ENCODE measurements around the gene CDK19. TPM values are rescaled to one million over a fixed set of nuclear protein-coding genes. Genes with fewer than 3 reads are reported as not detected.

Gene CDK19
- total and polyA plus RNA-seq, 12 donors, result 3.5 to 59.1 (median 7.9) TPM

DNA sequence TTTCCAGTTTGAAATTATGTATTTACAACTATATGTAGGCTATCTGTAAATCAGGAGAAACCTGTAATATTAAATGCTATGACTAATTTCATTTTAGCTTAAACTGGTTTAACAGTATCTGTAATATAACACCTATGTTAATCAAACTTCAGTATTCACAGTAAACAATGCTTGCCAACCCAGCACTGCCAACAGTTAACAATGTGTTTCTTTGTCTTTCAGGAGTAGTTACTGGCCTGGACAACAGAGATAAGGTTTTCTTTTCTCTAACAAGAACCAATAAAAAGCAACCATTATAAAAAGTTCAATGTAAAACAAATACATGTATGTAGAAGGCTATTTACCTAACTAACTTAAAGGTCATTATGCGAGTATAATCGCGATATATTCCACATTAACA is 158.8 kb downstream of the CDK19 start:
- H3K27ac ChIP-seq, result no peak overlapping the region
- H3K9me3 ChIP-seq (replicated peaks in 1 of 3), result no peaks in the 10 kb centered on the region
- H3K4me3 ChIP-seq, result no peak overlapping the region
- no peak for DNase-seq
- H3K36me3 ChIP-seq (replicated peaks in 1 of 2), result no peaks in the 10 kb centered on the region
- TF ChIP-seq, protein P1, sequence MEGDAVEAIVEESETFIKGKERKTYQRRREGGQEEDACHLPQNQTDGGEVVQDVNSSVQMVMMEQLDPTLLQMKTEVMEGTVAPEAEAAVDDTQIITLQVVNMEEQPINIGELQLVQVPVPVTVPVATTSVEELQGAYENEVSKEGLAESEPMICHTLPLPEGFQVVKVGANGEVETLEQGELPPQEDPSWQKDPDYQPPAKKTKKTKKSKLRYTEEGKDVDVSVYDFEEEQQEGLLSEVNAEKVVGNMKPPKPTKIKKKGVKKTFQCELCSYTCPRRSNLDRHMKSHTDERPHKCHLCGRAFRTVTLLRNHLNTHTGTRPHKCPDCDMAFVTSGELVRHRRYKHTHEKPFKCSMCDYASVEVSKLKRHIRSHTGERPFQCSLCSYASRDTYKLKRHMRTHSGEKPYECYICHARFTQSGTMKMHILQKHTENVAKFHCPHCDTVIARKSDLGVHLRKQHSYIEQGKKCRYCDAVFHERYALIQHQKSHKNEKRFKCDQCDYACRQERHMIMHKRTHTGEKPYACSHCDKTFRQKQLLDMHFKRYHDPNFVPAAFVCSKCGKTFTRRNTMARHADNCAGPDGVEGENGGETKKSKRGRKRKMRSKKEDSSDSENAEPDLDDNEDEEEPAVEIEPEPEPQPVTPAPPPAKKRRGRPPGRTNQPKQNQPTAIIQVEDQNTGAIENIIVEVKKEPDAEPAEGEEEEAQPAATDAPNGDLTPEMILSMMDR (IDR thresholded peaks at IDR 0.05), result no peak
- TF ChIP-seq POLR2A (IDR thresholded peaks at IDR 0.05), result no peak
- H3K4me1 ChIP-seq (replicated peaks in 1 of 2), result no peaks in the 10 kb centered on the region
- no peaks in the 10 kb centered on the region for H3K27me3 ChIP-seq
- WGBS, 4 donors, result 91 to 100% (median 97%) methylated on average over 3 of the region's 3 CpGs
- intact Hi-C loops (cut with DNase I), result no loop called here

DNA sequence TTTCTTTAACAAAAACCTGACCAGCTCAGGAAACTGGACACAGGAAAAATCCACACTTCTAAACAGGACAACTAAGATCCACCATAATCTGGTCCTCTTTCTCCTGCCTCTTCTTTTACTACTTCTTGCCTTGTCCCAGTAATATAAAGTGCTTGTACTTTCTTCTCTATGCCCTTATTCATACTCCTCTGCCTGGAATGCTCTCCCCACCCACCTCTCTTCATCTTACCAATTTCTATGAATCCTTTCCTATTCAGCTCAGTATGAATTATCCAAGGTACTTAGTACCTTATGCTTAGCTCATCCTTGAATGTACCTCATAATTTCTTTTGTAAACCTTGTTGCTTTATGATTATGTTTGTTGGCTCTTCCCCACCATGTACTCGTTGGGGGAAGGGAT is 159.4 kb downstream of the CDK19 start:
- no peaks in the 10 kb centered on the region for H3K36me3 ChIP-seq (replicated peaks in 1 of 2)
- TF ChIP-seq POLR2A (IDR thresholded peaks at IDR 0.05), result no peak
- TF ChIP-seq, protein P1 (IDR thresholded peaks at IDR 0.05), result no peak
- H3K27ac ChIP-seq, result no peak overlapping the region
- no peak for DNase-seq
- H3K27me3 ChIP-seq, result no peaks in the 10 kb centered on the region
- intact Hi-C loops (cut with DNase I), result no loop called here
- H3K9me3 ChIP-seq (replicated peaks in 1 of 3), result no peaks in the 10 kb centered on the region
- H3K4me1 ChIP-seq (replicated peaks in 1 of 2), result no peaks in the 10 kb centered on the region
- WGBS, 4 donors, result 84 to 92% (median 87%) methylated on average over 1 of the region's 1 CpG
- H3K4me3 ChIP-seq, result no peak overlapping the region

DNA sequence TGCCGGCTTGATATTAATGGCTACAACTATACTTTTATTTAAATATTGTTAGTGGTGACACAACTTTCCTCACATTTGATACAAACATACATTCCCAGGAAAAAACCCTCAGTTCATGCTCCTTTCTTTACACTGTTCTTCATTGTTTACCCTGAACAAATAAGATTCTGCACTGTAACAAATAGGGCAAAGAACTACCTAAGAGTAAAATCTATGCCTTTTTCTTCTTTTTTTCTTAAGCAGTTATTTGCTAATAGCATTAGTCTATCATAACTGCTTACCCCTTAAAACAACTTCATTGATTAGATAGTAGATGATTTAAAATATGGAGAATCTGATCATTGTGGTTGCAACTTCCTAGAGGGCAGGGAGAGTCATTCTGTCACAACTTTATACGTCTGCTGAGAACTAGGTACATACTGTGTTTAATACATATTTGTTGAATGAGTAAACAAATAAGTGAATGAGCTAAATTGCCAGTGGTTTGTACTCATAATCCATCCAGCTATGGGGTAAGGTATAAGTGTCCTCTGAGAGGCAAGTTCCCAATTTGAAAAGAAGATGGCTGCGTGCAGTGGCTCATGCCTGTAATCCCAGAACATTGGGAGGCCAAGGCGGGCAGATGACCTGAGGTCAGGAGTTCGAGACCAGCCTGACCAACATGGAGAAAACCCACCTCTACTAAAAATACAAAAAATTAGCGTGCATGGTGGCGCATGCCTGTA is 161.0 kb downstream of the CDK19 start:
- intact Hi-C loops (cut with DNase I), result no loop called here
- TF ChIP-seq POLR2A (IDR thresholded peaks at IDR 0.05), result no peak
- TF ChIP-seq, protein P1 (IDR thresholded peaks at IDR 0.05), result no peak
- 84 to 96% (median 94%) methylated on average over 7 of the region's 7 CpGs for WGBS, 4 donors

DNA sequence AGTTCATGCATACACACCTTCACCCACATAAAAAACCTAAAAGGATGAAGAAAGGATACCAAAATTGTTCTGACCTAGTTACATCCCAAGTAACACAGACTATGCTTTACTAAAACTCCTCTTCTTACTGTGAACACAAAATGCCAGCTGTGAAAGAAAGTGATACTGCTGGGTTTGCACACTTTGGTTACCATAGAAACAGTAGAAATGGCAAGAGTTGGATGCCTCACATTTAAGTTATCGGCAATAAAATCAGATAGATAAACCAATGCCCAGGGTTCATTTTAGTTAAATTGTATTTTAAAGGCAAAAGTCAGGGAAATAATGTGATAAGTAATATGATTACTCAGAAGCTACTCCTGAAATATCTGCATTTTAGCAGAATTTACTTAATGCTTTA is 161.9 kb downstream of the CDK19 start:
- Histone ChIP-seq H3K27me3 (no peaks in the 10 kb centered on the region), H3K4me3 (no peak overlapping the region), H3K36me3 (replicated peaks in 1 of 2) (no peaks in the 10 kb centered on the region), H3K9me3 (replicated peaks in 1 of 3) (no peaks in the 10 kb centered on the region), H3K4me1 (replicated peaks in 1 of 2) (peaks cover 0 to 16% of the 10 kb centered on the region in 2 donors), H3K27ac (no peak overlapping the region)
- no peak for DNase-seq
- intact Hi-C loops (cut with DNase I), result no loop called here
- 85 to 91% (median 88%) methylated on average over 1 of the region's 1 CpG for WGBS, 4 donors
- TF ChIP-seq, protein P1 (IDR thresholded peaks at IDR 0.05), result no peak
- TF ChIP-seq POLR2A (IDR thresholded peaks at IDR 0.05), result no peak

More for the DNA sequence above, 161.0 kb downstream of the CDK19 start:
- Histone ChIP-seq H3K36me3 (replicated peaks in 1 of 2) (no peaks in the 10 kb centered on the region), H3K27ac (no peak overlapping the region), H3K4me1 (replicated peaks in 1 of 2) (peaks cover 0 to 14% of the 10 kb centered on the region in 2 donors), H3K9me3 (replicated peaks in 1 of 3) (no peaks in the 10 kb centered on the region), H3K4me3 (no peak overlapping the region), H3K27me3 (no peaks in the 10 kb centered on the region)
- no peak for DNase-seq

Measured in adrenal gland (tissue), 12 donors.